ENCODE data around the gene ESPNL. TPM values are rescaled to one million over a fixed set of nuclear protein-coding genes. Genes with fewer than 3 reads are reported as not detected.

Gene ESPNL
- total RNA-seq, 4 donors from 2014 or later: 0.19 to 0.47 (median 0.25) TPM

GRCh38 chr2:238081150-238081549 lies 19.0 kb upstream of the ESPNL start:
- DNase-seq (ENCODE audit: low spot score) (no peak), ATAC-seq (ENCODE audit: low FRiP score) (no peak)
- no peak for TF ChIP-seq CTCF (IDR thresholded peaks at IDR 0.05)

- no peak for TF ChIP-seq CTCF (IDR thresholded peaks at IDR 0.05)
- ATAC-seq (ENCODE audit: low FRiP score) (no peak), DNase-seq (ENCODE audit: low spot score) (no peak)
Observed at GRCh38 chr2:238081561-238081960, 18.6 kb upstream of the ESPNL start.

DNA sequence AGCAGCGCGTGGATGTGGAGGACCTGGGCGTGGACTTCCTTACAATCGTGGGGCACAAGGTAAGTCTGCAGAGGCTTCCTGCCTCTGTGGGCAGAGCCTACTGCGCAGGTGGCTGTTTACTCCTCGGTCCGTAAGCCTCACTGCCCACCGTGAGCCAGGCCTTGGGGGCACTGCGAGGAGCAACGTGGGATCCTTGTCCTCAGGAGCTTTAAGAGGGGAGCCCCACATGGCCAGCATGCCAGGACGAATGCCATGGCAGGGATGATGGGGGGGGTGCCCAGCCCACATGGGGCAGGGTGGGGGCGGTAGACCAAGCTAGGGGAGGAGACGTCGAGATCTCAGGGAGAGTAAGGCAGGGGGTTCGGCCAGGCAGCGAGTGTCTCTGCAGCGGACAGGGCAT lies 18.0 kb upstream of the ESPNL start:
- DNase-seq (ENCODE audit: low spot score): no peak
- no peak for TF ChIP-seq CTCF (IDR thresholded peaks at IDR 0.05)
- no peak for ATAC-seq (ENCODE audit: low FRiP score)

- TF ChIP-seq CTCF (IDR thresholded peaks at IDR 0.05): no peak
- DNase-seq (ENCODE audit: low spot score) (no peak), ATAC-seq (ENCODE audit: low FRiP score) (no peak)
Observed at GRCh38 chr2:238082827-238083226, 17.3 kb upstream of the ESPNL start.

DNA sequence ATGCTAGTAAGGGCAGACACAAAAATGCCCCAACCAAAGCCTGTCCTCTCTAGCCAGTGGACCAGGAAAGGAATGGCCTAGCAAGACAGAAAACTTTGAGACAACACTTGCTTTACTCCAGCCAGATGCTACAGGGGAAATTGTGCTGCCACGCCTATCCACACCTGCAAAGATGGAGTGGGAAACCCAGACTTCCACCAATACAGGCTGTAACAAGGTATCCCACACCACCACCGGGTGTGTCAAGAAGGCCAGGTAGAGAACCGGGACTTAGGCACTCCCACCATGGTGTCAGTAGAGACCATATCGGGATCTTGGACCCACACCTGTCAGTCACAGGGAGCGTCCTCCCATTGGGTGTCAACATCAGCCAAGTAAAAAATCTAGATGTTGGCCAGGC lies 16.2 kb upstream of the ESPNL start:
- ATAC-seq (ENCODE audit: low FRiP score) (no peak), DNase-seq (ENCODE audit: low spot score) (no peak)
- TF ChIP-seq CTCF (IDR thresholded peaks at IDR 0.05): no peak

DNA sequence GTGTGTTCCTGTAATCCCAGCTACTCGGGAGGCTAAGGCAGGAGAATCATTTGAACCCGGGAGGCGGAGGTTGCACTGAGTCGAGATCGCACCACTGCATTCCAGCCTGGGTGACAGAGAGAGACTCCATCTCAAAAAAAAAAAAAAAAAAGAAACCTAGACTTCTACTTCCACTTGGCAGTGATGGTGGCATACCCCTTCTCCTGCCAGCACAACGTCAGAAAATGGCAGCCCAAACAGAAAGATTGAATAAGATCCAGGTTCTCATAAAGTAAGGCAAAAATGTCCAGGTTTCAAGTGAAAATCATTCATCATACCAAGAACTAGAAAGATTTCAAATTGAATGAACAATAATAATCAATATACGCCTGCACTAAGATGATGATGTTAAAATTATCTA lies 15.4 kb upstream of the ESPNL start:
- DNase-seq (ENCODE audit: low spot score) (no peak), ATAC-seq (ENCODE audit: low FRiP score) (no peak)
- TF ChIP-seq CTCF (IDR thresholded peaks at IDR 0.05): no peak

DNA sequence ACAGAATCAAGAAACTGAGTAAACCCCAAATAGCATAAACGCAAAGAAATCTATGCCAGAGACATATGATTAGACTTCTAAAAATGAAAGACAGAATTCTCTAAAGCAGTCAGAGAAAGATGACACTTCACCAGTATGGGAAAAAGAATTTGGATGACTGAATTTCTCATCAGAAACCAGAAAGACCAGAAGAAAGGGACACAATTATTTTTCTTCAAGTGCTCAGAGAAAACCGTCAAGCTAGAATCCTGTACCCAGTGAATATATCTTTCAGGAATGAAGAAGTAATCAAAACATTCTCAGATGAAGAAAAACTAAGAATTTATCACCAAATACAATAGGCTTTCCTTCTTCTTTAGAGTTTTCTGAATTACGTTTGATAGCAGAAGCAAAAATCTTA lies 14.2 kb upstream of the ESPNL start:
- ATAC-seq (ENCODE audit: low FRiP score) (no peak), DNase-seq (ENCODE audit: low spot score) (no peak)
- TF ChIP-seq CTCF (IDR thresholded peaks at IDR 0.05): no peak
